Liver (tissue), 9 donors: Measurements from ENCODE around the gene RBM27. TPM values are rescaled to one million over a fixed set of nuclear protein-coding genes. Genes with fewer than 3 reads are reported as not detected.

Source experiments
- DNase-seq: peaks from one replicate; pipeline ENCODE4 v3.0.0-alpha.2; 2017; ENCODE audit warnings: low spot score
- H3K27ac ChIP-seq, 2 donors: one replicate each; pipeline ENCODE4 v1.7.0; 2013; ENCODE audit warnings: inconsistent platforms in 2 of 2, low read length in 2 of 2, control low read depth in 1 of 2, low read depth in 1 of 2, mild to moderate bottlenecking in 1 of 2
- H3K27me3 ChIP-seq, 4 donors: one replicate each; pipeline versions ENCODE4 v1.6.1 to v1.7.0; 2013; ENCODE audit warnings: low read length in 3 of 4, inconsistent platforms in 1 of 4, mild to moderate bottlenecking in 1 of 4, moderate library complexity in 1 of 4; ENCODE audit not compliant: control insufficient read depth in 4 of 4, insufficient read depth in 4 of 4
- H3K36me3 ChIP-seq, 4 donors: one replicate each; pipeline versions ENCODE4 v1.6.1 to v1.7.0; 2013; ENCODE audit warnings: low read length in 3 of 4, mild to moderate bottlenecking in 3 of 4, low read depth in 1 of 4, moderate library complexity in 1 of 4; ENCODE audit not compliant: control insufficient read depth in 4 of 4, insufficient read depth in 3 of 4
- H3K4me1 ChIP-seq, 4 donors: one replicate each; pipeline versions ENCODE4 v1.6.1 to v1.7.0; 2013; ENCODE audit warnings: low read length in 3 of 4, mild to moderate bottlenecking in 3 of 4, moderate library complexity in 1 of 4; ENCODE audit not compliant: control insufficient read depth in 4 of 4, insufficient read depth in 4 of 4
- H3K4me3 ChIP-seq, 3 donors: one replicate each; pipeline versions ENCODE4 v1.6.1 to v1.7.0; 2013; ENCODE audit warnings: low read length in 3 of 3, control low read depth in 1 of 3, low read depth in 1 of 3, mild to moderate bottlenecking in 1 of 3
- H3K9ac ChIP-seq, 2 donors: one replicate each; pipeline ENCODE4 v1.7.0; 2013; ENCODE audit warnings: low read length in 2 of 2, mild to moderate bottlenecking in 2 of 2, moderate library complexity in 2 of 2, control low read depth in 1 of 2, low read depth in 1 of 2
- H3K9me3 ChIP-seq, 4 donors: one replicate each; pipeline versions ENCODE4 v1.6.1 to v1.7.0; 2013; ENCODE audit warnings: low read length in 3 of 4; ENCODE audit not compliant: control insufficient read depth in 4 of 4
- ATF3 ChIP-seq: IDR thresholded peaks from 2 replicates; pipeline ENCODE4 v1.6.1; 2016; ENCODE audit warnings: antibody characterized with exemption
- CTCF ChIP-seq: fragments of 150-350 bp; IDR thresholded peaks from 2 replicates; pipeline ENCODE4 v1.5.1; 2017; ENCODE audit warnings: improper control_type of control experiment, low read depth, low read length; ENCODE audit not compliant: missing input control
- EGR1 ChIP-seq, 2 donors: IDR thresholded peaks; 2 replicates each; pipeline ENCODE4 v1.6.1; 2016 to 2018; ENCODE audit warnings: antibody characterized with exemption in 2 of 2, low read depth in 2 of 2
- FOXA1 ChIP-seq: IDR thresholded peaks from 2 replicates; pipeline ENCODE4 v1.6.1; 2016; ENCODE audit warnings: antibody characterized with exemption
- FOXA2 ChIP-seq: IDR thresholded peaks from 2 replicates; pipeline ENCODE4 v1.6.1; 2016; ENCODE audit warnings: antibody characterized with exemption
- GABPA ChIP-seq, 2 donors: IDR thresholded peaks in 1 of 2; conservative IDR thresholded peaks in 1 of 2; 2 replicates each; pipeline ENCODE4 v1.6.1; 2016; ENCODE audit warnings: antibody characterized with exemption in 2 of 2, mild to moderate bottlenecking in 1 of 2, moderate library complexity in 1 of 2
- HNF4A ChIP-seq, 2 donors: conservative IDR thresholded peaks; 2 replicates each; pipeline ENCODE4 v1.6.1; 2016; ENCODE audit warnings: antibody characterized with exemption in 2 of 2, mild to moderate bottlenecking in 2 of 2
- HNF4G ChIP-seq: IDR thresholded peaks from 2 replicates; pipeline ENCODE4 v1.6.1; 2016; ENCODE audit warnings: antibody characterized with exemption
- JUND ChIP-seq, 2 donors: IDR thresholded peaks; 2 replicates each; pipeline ENCODE4 v1.6.1; 2016; ENCODE audit warnings: antibody characterized with exemption in 2 of 2
- RAD21 ChIP-seq, 2 donors: IDR thresholded peaks; 2 replicates each; pipeline ENCODE4 v1.6.1; 2016; ENCODE audit warnings: antibody characterized with exemption in 2 of 2, mild to moderate bottlenecking in 2 of 2
- RXRA ChIP-seq, 2 donors: IDR thresholded peaks; 2 replicates each; pipeline ENCODE4 v1.6.1; 2017 to 2018; ENCODE audit warnings: antibody characterized with exemption in 2 of 2, mild to moderate bottlenecking in 1 of 2
- SP1 ChIP-seq: IDR thresholded peaks from 2 replicates; pipeline ENCODE4 v1.6.1; 2018; ENCODE audit warnings: antibody characterized with exemption, mild to moderate bottlenecking
- TAF1 ChIP-seq: conservative IDR thresholded peaks from 2 replicates; pipeline ENCODE4 v1.6.1; 2016; ENCODE audit warnings: antibody characterized with exemption, mild to moderate bottlenecking
- YY1 ChIP-seq: IDR thresholded peaks from 2 replicates; pipeline ENCODE4 v1.6.1; 2016; ENCODE audit warnings: antibody characterized with exemption, mild to moderate bottlenecking
- ZBTB33 ChIP-seq: IDR thresholded peaks from 2 replicates; pipeline ENCODE4 v1.6.1; 2016; ENCODE audit warnings: antibody characterized with exemption
- WGBS: extraction: QIAGEN DNeasy Blood & Tissue Kit; methylation state at CpG from one replicate; pipeline ENCODE4 v1.1.7; 2013; 5-methylcytosine and 5-hydroxymethylcytosine counted together
- polyA plus RNA-seq, 2 donors: library from polyadenylated mRNA; stranded (reverse) in 1 of 2; unstranded in 1 of 2; fragments of 200-250 nt in 1 of 2; fragments of >200 nt in 1 of 2; fragmentation: Nextera tagmentation in 1 of 2; extraction: Ambion mirVana in 1 of 2; gene quantifications; one replicate each; pipeline versions ENCODE4 v1.2.1 to v1.2.3, GENCODE V29; 2013 to 2015
- total RNA-seq, 2 donors: library from RNA; depleted of rRNA; stranded (reverse); fragments of >200 nt; gene quantifications; one replicate each; pipeline ENCODE4 v1.2.3, GENCODE V29; 2014
- TF ChIP-seq, protein P1 (sequence below): IDR thresholded peaks from 2 replicates; pipeline ENCODE4 v1.6.1; 2016; ENCODE audit warnings: antibody characterized with exemption, mild to moderate bottlenecking
- donor health status: healthy.
- donor health status: healthy.
- donor health status: healthy.
- donor health status: healthy.
- donor health status: healthy.

RBM27 gene
- total and polyA plus RNA-seq, 4 donors, result 2.7 to 16.7 (median 9.7) TPM

DNA sequence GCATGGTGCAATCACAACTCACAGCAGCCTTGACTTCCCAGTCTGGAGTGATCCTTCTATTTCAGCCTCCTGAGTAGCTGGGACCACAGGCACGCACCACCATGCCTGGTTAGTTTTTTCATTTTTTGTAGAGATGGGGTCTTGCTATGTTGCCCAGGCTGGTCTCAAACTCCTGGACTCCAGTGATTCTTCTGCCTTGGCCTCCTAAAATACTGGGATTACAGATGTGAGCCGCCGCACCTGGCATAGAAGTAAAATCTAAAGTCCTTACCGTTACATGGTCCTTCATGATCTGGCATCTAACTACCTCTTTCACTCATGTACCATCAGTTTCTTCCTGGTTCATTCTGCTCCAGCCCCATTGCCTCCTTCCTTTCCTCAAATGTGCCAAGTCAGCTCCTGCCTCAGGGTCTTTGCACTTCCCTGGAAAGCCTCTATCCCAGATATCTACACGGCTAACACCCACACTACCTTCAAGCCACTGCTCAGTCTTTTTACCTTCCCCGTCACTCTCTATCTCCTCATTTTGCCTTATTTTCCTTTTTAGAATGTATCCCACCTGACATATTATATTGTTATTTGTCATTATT, 6.9 kb upstream of the RBM27 start:
- Histone ChIP-seq H3K36me3 (no peaks in the 10 kb centered on the region), H3K9ac (no peak overlapping the region), H3K4me1 (no peaks in the 10 kb centered on the region), H3K27ac (no peak overlapping the region), H3K4me3 (no peak overlapping the region), H3K9me3 (no peaks in the 10 kb centered on the region), H3K27me3 (no peaks in the 10 kb centered on the region)
- TF ChIP-seq, protein P1, sequence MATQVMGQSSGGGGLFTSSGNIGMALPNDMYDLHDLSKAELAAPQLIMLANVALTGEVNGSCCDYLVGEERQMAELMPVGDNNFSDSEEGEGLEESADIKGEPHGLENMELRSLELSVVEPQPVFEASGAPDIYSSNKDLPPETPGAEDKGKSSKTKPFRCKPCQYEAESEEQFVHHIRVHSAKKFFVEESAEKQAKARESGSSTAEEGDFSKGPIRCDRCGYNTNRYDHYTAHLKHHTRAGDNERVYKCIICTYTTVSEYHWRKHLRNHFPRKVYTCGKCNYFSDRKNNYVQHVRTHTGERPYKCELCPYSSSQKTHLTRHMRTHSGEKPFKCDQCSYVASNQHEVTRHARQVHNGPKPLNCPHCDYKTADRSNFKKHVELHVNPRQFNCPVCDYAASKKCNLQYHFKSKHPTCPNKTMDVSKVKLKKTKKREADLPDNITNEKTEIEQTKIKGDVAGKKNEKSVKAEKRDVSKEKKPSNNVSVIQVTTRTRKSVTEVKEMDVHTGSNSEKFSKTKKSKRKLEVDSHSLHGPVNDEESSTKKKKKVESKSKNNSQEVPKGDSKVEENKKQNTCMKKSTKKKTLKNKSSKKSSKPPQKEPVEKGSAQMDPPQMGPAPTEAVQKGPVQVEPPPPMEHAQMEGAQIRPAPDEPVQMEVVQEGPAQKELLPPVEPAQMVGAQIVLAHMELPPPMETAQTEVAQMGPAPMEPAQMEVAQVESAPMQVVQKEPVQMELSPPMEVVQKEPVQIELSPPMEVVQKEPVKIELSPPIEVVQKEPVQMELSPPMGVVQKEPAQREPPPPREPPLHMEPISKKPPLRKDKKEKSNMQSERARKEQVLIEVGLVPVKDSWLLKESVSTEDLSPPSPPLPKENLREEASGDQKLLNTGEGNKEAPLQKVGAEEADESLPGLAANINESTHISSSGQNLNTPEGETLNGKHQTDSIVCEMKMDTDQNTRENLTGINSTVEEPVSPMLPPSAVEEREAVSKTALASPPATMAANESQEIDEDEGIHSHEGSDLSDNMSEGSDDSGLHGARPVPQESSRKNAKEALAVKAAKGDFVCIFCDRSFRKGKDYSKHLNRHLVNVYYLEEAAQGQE, result no peak
- TF ChIP-seq GABPA (IDR thresholded peaks at IDR 0.05 in 1 of 2, conservative IDR thresholded peaks at IDR 0.05 in 1 of 2) (no peak), CTCF (no peak), YY1 (no peak), SP1 (no peak), TAF1 (no peak), FOXA2 (no peak), FOXA1 (no peak), ATF3 (no peak), RXRA (IDR thresholded peaks at IDR 0.05) (no peak), RAD21 (IDR thresholded peaks at IDR 0.05) (no peak), ZBTB33 (no peak), EGR1 (IDR thresholded peaks at IDR 0.05; ENCODE audit: low read depth in 2 of 2) (no peak), HNF4A (conservative IDR thresholded peaks at IDR 0.05) (no peak)
- DNase-seq, result no peak
- WGBS, result 91% methylated on average over 6 of the region's 6 CpGs

DNA sequence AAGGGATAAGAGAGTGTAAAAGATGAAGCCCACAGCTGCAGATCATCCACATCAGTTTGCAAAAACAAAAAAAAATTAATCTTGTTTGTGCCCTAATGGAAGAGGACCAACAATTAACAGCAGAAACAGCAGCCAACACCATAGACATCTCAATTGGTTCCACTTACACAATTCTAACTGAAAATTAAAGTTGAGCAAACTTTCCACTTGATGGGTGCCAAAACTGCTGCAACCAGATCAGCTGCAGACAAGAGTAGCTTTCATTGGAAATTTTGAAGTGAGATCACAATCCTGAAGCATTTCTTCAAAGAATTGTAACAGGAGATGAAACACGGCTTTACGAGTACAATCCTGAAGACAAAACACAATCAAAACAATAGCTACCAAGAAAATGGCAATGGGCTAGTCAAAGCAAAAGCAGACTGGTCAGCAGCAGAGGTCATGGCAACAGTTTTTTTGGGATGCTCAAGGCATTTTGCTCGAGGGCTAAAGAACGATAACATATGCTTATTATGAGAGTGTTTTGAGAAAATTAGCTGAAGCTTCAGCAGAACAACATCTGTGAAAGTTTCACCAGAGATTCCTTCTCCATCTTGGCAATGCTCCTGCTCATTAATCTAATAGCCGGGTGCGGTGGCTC, 4.1 kb upstream of the RBM27 start:
- H3K27ac ChIP-seq, result no peak overlapping the region
- WGBS, result 93% methylated on average over 6 of the region's 6 CpGs
- DNase-seq, result no peak
- no peak for TF ChIP-seq TAF1
- no peak for TF ChIP-seq FOXA1
- TF ChIP-seq HNF4G, result no peak
- TF ChIP-seq CTCF, result no peak
- TF ChIP-seq EGR1 (IDR thresholded peaks at IDR 0.05; ENCODE audit: low read depth in 2 of 2), result no peak
- no peak for TF ChIP-seq GABPA (IDR thresholded peaks at IDR 0.05 in 1 of 2, conservative IDR thresholded peaks at IDR 0.05 in 1 of 2)
- TF ChIP-seq HNF4A (conservative IDR thresholded peaks at IDR 0.05), result no peak
- TF ChIP-seq YY1, result no peak
- TF ChIP-seq FOXA2, result no peak
- TF ChIP-seq, protein P1, result no peak
- no peak for TF ChIP-seq JUND (IDR thresholded peaks at IDR 0.05)
- no peak for TF ChIP-seq SP1

More for the DNA sequence above, 4.1 kb upstream of the RBM27 start:
- Histone ChIP-seq H3K9ac (no peak overlapping the region), H3K36me3 (no peaks in the 10 kb centered on the region), H3K4me1 (peaks cover 0 to 8% (median 3%) of the 10 kb centered on the region in 4 donors), H3K4me3 (no peak overlapping the region), H3K9me3 (no peaks in the 10 kb centered on the region), H3K27me3 (no peaks in the 10 kb centered on the region)
